ENCODE measurements around the gene CLCN3. TPM values are rescaled to one million over a fixed set of nuclear protein-coding genes. Genes with fewer than 3 reads are reported as not detected.

The CLCN3 gene
- total RNA-seq, 1 donor from 2014 or later: 19.6 TPM

DNA sequence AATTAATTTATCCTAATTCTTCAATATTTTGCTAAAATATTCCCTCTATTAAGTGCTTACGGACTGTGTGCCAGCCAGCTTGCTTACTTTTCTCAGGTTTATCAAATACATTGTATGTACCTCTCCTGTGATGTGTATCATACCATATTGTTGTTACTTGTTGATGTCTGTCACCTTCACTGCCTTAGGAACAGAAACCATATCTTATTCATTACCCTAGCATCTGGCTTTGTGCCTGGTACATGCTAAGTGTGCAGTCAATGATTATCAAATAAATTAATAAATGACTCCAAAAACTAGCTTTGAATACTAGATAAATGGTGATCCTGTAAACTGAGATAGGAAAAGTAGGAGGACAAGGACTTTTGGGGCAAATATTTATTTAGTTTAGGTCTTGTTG, 6.9 kb downstream of the CLCN3 start:
- DNase-seq (ENCODE audit: extremely low spot score in 2 of 2): no peak
- Histone ChIP-seq H3K4me1 (peaks cover 20% of the 10 kb centered on the region), H3K36me3 (no peaks in the 10 kb centered on the region), H3K9me3 (no peaks in the 10 kb centered on the region), H3K4me3 (no peak overlapping the region), H3K27me3 (no peaks in the 10 kb centered on the region), H3K27ac (no peak overlapping the region)
- intact Hi-C loops (cut with DNase I): no loop called here
- TF ChIP-seq, protein P1, sequence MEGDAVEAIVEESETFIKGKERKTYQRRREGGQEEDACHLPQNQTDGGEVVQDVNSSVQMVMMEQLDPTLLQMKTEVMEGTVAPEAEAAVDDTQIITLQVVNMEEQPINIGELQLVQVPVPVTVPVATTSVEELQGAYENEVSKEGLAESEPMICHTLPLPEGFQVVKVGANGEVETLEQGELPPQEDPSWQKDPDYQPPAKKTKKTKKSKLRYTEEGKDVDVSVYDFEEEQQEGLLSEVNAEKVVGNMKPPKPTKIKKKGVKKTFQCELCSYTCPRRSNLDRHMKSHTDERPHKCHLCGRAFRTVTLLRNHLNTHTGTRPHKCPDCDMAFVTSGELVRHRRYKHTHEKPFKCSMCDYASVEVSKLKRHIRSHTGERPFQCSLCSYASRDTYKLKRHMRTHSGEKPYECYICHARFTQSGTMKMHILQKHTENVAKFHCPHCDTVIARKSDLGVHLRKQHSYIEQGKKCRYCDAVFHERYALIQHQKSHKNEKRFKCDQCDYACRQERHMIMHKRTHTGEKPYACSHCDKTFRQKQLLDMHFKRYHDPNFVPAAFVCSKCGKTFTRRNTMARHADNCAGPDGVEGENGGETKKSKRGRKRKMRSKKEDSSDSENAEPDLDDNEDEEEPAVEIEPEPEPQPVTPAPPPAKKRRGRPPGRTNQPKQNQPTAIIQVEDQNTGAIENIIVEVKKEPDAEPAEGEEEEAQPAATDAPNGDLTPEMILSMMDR (IDR thresholded peaks at IDR 0.05): no peak
- TF ChIP-seq POLR2A (IDR thresholded peaks at IDR 0.05) (no peak), POLR2AphosphoS5 (IDR thresholded peaks at IDR 0.05; ENCODE audit: insufficient read depth in 1 of 2, low read depth in 1 of 2) (no peak)

DNA sequence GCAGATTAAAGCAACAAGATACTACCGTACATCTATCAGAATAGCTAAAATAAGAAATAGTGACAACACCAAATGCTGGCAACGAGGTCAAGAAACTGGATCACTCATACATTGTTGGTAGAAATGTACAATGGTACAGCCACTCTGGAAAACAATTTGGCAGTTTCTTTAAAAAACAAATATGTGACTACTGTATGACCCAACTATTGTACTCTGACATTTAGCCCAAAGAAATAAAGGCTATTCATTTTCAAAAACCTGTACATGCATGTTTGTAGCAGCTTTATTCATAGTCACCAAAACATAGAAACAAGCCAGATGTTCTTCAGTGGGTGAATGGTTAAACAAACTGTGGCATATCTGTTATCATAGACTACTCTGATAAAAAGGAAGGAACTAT, 8.2 kb downstream of the CLCN3 start:
- H3K36me3 ChIP-seq: no peaks in the 10 kb centered on the region
- peaks cover 10% of the 10 kb centered on the region for H3K4me1 ChIP-seq
- TF ChIP-seq POLR2AphosphoS5 (IDR thresholded peaks at IDR 0.05; ENCODE audit: insufficient read depth in 1 of 2, low read depth in 1 of 2) (no peak), POLR2A (IDR thresholded peaks at IDR 0.05) (no peak)
- TF ChIP-seq, protein P1 (IDR thresholded peaks at IDR 0.05): no peak
- H3K27me3 ChIP-seq: no peaks in the 10 kb centered on the region
- DNase-seq (ENCODE audit: extremely low spot score in 2 of 2): no peak
- H3K4me3 ChIP-seq: no peak overlapping the region
- intact Hi-C loops (cut with DNase I): no loop called here
- no peaks in the 10 kb centered on the region for H3K9me3 ChIP-seq
- H3K27ac ChIP-seq: no peak overlapping the region

DNA sequence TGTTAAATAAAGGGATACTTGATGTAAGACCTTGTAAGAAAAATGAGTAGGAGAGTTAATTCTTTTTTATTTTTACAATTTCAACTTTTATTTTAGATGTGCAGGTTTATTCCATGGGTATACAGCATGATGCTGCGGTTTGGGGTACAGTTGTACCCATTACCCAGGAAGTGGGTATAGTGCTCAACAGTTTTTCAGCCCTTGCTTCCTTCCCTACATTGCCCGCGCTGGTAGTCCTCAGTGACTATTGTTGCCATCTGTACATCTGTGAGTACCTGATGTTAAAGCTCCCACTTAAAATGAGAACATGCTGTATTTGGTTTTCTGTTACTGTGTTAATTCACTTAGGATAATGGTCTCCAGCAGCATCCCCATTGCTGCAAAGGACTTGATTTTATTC, 9.7 kb downstream of the CLCN3 start:
- no peak overlapping the region for H3K4me3 ChIP-seq
- TF ChIP-seq POLR2AphosphoS5 (IDR thresholded peaks at IDR 0.05; ENCODE audit: insufficient read depth in 1 of 2, low read depth in 1 of 2): no peak
- TF ChIP-seq, protein P1 (IDR thresholded peaks at IDR 0.05): no peak
- TF ChIP-seq POLR2A (IDR thresholded peaks at IDR 0.05): no peak
- peaks cover 10% of the 10 kb centered on the region for H3K4me1 ChIP-seq
- no peaks in the 10 kb centered on the region for H3K9me3 ChIP-seq
- H3K36me3 ChIP-seq: no peaks in the 10 kb centered on the region
- H3K27ac ChIP-seq: no peak overlapping the region
- intact Hi-C loops (cut with DNase I): no loop called here
- DNase-seq (ENCODE audit: extremely low spot score in 2 of 2): no peak
- H3K27me3 ChIP-seq: no peaks in the 10 kb centered on the region

DNA sequence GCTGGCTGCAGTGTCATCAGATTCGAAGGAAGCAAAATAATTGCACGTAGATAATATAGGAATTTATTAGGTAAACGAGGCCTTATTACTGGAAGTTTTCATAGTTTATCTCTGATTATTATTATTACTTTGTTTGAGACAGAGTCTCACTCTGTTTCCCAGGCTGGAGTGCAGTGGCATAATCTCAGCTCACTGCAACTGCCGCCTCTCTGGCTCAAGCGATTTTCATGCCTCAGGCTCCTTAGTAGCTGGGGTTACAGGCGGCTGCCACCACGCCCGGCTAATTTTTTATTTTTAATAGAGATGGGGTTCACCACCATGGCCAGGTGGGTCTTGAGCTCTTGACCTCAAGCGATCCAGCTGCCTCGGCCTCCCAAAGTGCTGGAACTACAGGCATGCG, 12.5 kb downstream of the CLCN3 start:
- H3K27ac ChIP-seq: no peak overlapping the region
- intact Hi-C loops (cut with DNase I): no loop called here
- DNase-seq (ENCODE audit: extremely low spot score in 2 of 2): no peak

DNA sequence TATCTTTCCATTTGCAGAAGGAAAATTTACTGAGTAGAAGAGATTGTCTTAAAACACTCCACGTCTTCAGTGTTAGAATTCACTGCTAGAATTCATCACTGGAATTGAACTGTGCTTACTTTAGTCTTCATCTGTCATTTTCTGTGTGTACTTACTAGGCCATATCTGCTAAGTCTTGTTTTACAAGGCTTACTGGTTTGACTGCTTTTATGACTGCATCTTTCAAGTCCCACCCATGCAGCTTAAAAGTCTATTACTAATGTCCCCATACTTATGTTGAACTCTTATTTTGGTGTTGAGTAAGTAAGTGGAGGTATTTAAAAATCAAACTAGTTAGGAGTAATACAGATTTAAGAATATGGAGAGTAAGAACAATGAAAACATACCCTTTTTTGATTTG, 14.6 kb downstream of the CLCN3 start:
- no peaks in the 10 kb centered on the region for H3K4me1 ChIP-seq
- no peaks in the 10 kb centered on the region for H3K9me3 ChIP-seq
- no peaks in the 10 kb centered on the region for H3K27me3 ChIP-seq
- no peak overlapping the region for H3K4me3 ChIP-seq
- peaks cover 0 to 13% of the 10 kb centered on the region in 2 donors for H3K36me3 ChIP-seq
- TF ChIP-seq, protein P1 (IDR thresholded peaks at IDR 0.05): no peak
- peak in 1 of 2 donors; percentile 86 for TF ChIP-seq POLR2AphosphoS5 (IDR thresholded peaks at IDR 0.05; ENCODE audit: insufficient read depth in 1 of 2, low read depth in 1 of 2)
- intact Hi-C loops (cut with DNase I): no loop called here
- DNase-seq (ENCODE audit: extremely low spot score in 2 of 2): no peak
- peak overlapping the region; percentile 3 for H3K27ac ChIP-seq

More for the DNA sequence above, 12.5 kb downstream of the CLCN3 start:
- no peaks in the 10 kb centered on the region for H3K9me3 ChIP-seq
- no peaks in the 10 kb centered on the region for H3K27me3 ChIP-seq
- H3K4me1 ChIP-seq: no peaks in the 10 kb centered on the region
- TF ChIP-seq, protein P1 (IDR thresholded peaks at IDR 0.05): no peak
- TF ChIP-seq POLR2A (IDR thresholded peaks at IDR 0.05): no peak
- TF ChIP-seq POLR2AphosphoS5 (IDR thresholded peaks at IDR 0.05; ENCODE audit: insufficient read depth in 1 of 2, low read depth in 1 of 2): no peak
- H3K4me3 ChIP-seq: no peak overlapping the region
- peaks cover 0 to 6% of the 10 kb centered on the region in 2 donors for H3K36me3 ChIP-seq

Measured in vagina (tissue), 2 donors.